Activated T-cell treated with anti-CD3 and anti-CD28 coated beads, Interleukin-2, amount 50 U/mL, for 24 hours (primary cell): Measurements from ENCODE around the gene ZBTB20.

Experiments used
- DNase-seq: peaks from one replicate; pipeline ENCODE4 v3.0.0-alpha.2; 2020
- H3K27ac Mint-ChIP-seq: 2 replicates; pipeline ENCODE4 v1.8.0; 2020; ENCODE audit warnings: mild to moderate bottlenecking, mixed read lengths
- H3K27me3 Mint-ChIP-seq: 2 replicates; pipeline ENCODE4 v1.8.0; 2020; ENCODE audit warnings: mixed read lengths
- H3K36me3 Mint-ChIP-seq: 2 replicates; pipeline ENCODE4 v1.8.0; 2020; ENCODE audit warnings: low read depth, mixed read lengths
- H3K4me1 Mint-ChIP-seq: 2 replicates; pipeline ENCODE4 v1.8.0; 2020; ENCODE audit warnings: low read depth, mixed read lengths
- H3K4me3 Mint-ChIP-seq: 2 replicates; pipeline ENCODE4 v1.8.0; 2020; ENCODE audit warnings: mild to moderate bottlenecking, moderate library complexity, mixed read lengths
- H3K9me3 Mint-ChIP-seq: 2 replicates; pipeline ENCODE4 v1.8.0; 2020; ENCODE audit warnings: mixed read lengths

The ZBTB20 gene

GRCh38 chr3:114878114-114878839, 268.8 kb downstream of the ZBTB20 start:
- no peak for DNase-seq
- H3K9me3 Mint-ChIP-seq: no peaks in the 10 kb centered on the region
- no peak overlapping the region for H3K27ac Mint-ChIP-seq
- peaks cover 12% of the 10 kb centered on the region for H3K36me3 Mint-ChIP-seq
- H3K4me1 Mint-ChIP-seq: peaks cover 25% of the 10 kb centered on the region
- no peaks in the 10 kb centered on the region for H3K27me3 Mint-ChIP-seq
- no peak overlapping the region for H3K4me3 Mint-ChIP-seq

- peaks cover 23% of the 10 kb centered on the region for H3K4me1 Mint-ChIP-seq
- H3K9me3 Mint-ChIP-seq: no peaks in the 10 kb centered on the region
- DNase-seq: no peak
- H3K36me3 Mint-ChIP-seq: peaks cover 12% of the 10 kb centered on the region
- no peak overlapping the region for H3K27ac Mint-ChIP-seq
- H3K4me3 Mint-ChIP-seq: no peak overlapping the region
- no peaks in the 10 kb centered on the region for H3K27me3 Mint-ChIP-seq
Measured at GRCh38 chr3:114877378-114878113, 269.5 kb downstream of the ZBTB20 start.

GRCh38 chr3:114874522-114874971, 272.5 kb downstream of the ZBTB20 start:
- DNase-seq: no peak
- Mint-ChIP-seq H3K4me3 (no peak overlapping the region), H3K4me1 (peaks cover 16% of the 10 kb centered on the region), H3K36me3 (peaks cover 12% of the 10 kb centered on the region), H3K27ac (no peak overlapping the region), H3K9me3 (no peaks in the 10 kb centered on the region), H3K27me3 (no peaks in the 10 kb centered on the region)

GRCh38 chr3:114873591-114873990, 273.5 kb downstream of the ZBTB20 start:
- H3K27ac Mint-ChIP-seq: no peak overlapping the region

GRCh38 chr3:114872588-114872987, 274.5 kb downstream of the ZBTB20 start:
- Mint-ChIP-seq H3K4me3 (no peak overlapping the region), H3K27ac (no peak overlapping the region), H3K9me3 (no peaks in the 10 kb centered on the region), H3K4me1 (no peaks in the 10 kb centered on the region), H3K36me3 (peaks cover 2% of the 10 kb centered on the region), H3K27me3 (no peaks in the 10 kb centered on the region)
- no peak for DNase-seq

More at GRCh38 chr3:114873591-114873990, 273.5 kb downstream of the ZBTB20 start:
- no peak for DNase-seq
- no peak overlapping the region for H3K4me3 Mint-ChIP-seq
- no peaks in the 10 kb centered on the region for H3K9me3 Mint-ChIP-seq
- peaks cover 8% of the 10 kb centered on the region for H3K36me3 Mint-ChIP-seq
- peaks cover 6% of the 10 kb centered on the region for H3K4me1 Mint-ChIP-seq
- H3K27me3 Mint-ChIP-seq: no peaks in the 10 kb centered on the region

- Mint-ChIP-seq H3K4me1 (no peaks in the 10 kb centered on the region), H3K27ac (no peak overlapping the region), H3K36me3 (peaks cover 2% of the 10 kb centered on the region), H3K9me3 (no peaks in the 10 kb centered on the region), H3K27me3 (no peaks in the 10 kb centered on the region), H3K4me3 (no peak overlapping the region)
- DNase-seq: no peak
Measured at GRCh38 chr3:114872050-114872449, 275.0 kb downstream of the ZBTB20 start.

- Mint-ChIP-seq H3K27ac (no peak overlapping the region), H3K27me3 (no peaks in the 10 kb centered on the region), H3K9me3 (no peaks in the 10 kb centered on the region), H3K4me3 (no peak overlapping the region), H3K36me3 (peaks cover 2% of the 10 kb centered on the region), H3K4me1 (peaks cover 29% of the 10 kb centered on the region)
- no peak for DNase-seq
Measured at GRCh38 chr3:114867835-114868503, 279.1 kb downstream of the ZBTB20 start.

GRCh38 chr3:114867359-114867758, 279.7 kb downstream of the ZBTB20 start:
- peaks cover 2% of the 10 kb centered on the region for H3K36me3 Mint-ChIP-seq

GRCh38 chr3:114866430-114866829, 280.7 kb downstream of the ZBTB20 start:
- Mint-ChIP-seq H3K36me3 (no peaks in the 10 kb centered on the region), H3K4me3 (no peak overlapping the region), H3K4me1 (peaks cover 39% of the 10 kb centered on the region), H3K9me3 (no peaks in the 10 kb centered on the region), H3K27me3 (no peaks in the 10 kb centered on the region), H3K27ac (no peak overlapping the region)
- no peak for DNase-seq

More at GRCh38 chr3:114867359-114867758, 279.7 kb downstream of the ZBTB20 start:
- H3K27ac Mint-ChIP-seq: no peak overlapping the region
- H3K4me3 Mint-ChIP-seq: no peak overlapping the region
- peaks cover 32% of the 10 kb centered on the region for H3K4me1 Mint-ChIP-seq
- no peaks in the 10 kb centered on the region for H3K9me3 Mint-ChIP-seq
- no peaks in the 10 kb centered on the region for H3K27me3 Mint-ChIP-seq
- no peak for DNase-seq

GRCh38 chr3:114864970-114865369, 282.1 kb downstream of the ZBTB20 start:
- DNase-seq: no peak
- H3K4me1 Mint-ChIP-seq: peaks cover 48% of the 10 kb centered on the region
- H3K27ac Mint-ChIP-seq: no peak overlapping the region
- H3K9me3 Mint-ChIP-seq: no peaks in the 10 kb centered on the region
- H3K36me3 Mint-ChIP-seq: no peaks in the 10 kb centered on the region
- H3K4me3 Mint-ChIP-seq: no peak overlapping the region
- H3K27me3 Mint-ChIP-seq: no peaks in the 10 kb centered on the region

GRCh38 chr3:114863848-114864247, 283.2 kb downstream of the ZBTB20 start:
- Mint-ChIP-seq H3K27ac (peak overlapping the region; percentile 69), H3K9me3 (no peaks in the 10 kb centered on the region), H3K36me3 (no peaks in the 10 kb centered on the region), H3K27me3 (no peaks in the 10 kb centered on the region), H3K4me1 (peaks cover 48% of the 10 kb centered on the region), H3K4me3 (peak overlapping the region; percentile 62)
- no peak for DNase-seq

GRCh38 chr3:114861666-114862065, 285.4 kb downstream of the ZBTB20 start:
- no peak overlapping the region for H3K4me3 Mint-ChIP-seq
- H3K27ac Mint-ChIP-seq: no peak overlapping the region
- H3K27me3 Mint-ChIP-seq: no peaks in the 10 kb centered on the region
- H3K36me3 Mint-ChIP-seq: no peaks in the 10 kb centered on the region
- H3K4me1 Mint-ChIP-seq: peaks cover 53% of the 10 kb centered on the region
- H3K9me3 Mint-ChIP-seq: no peaks in the 10 kb centered on the region
- DNase-seq: no peak

GRCh38 chr3:114860531-114860930, 286.6 kb downstream of the ZBTB20 start:
- Mint-ChIP-seq H3K9me3 (no peaks in the 10 kb centered on the region), H3K27me3 (no peaks in the 10 kb centered on the region)
- no peak for DNase-seq

GRCh38 chr3:114858329-114858728, 288.8 kb downstream of the ZBTB20 start:
- DNase-seq: no peak
- no peaks in the 10 kb centered on the region for H3K36me3 Mint-ChIP-seq
- peaks cover 39% of the 10 kb centered on the region for H3K4me1 Mint-ChIP-seq
- H3K9me3 Mint-ChIP-seq: no peaks in the 10 kb centered on the region
- H3K27ac Mint-ChIP-seq: no peak overlapping the region
- H3K4me3 Mint-ChIP-seq: no peak overlapping the region
- H3K27me3 Mint-ChIP-seq: no peaks in the 10 kb centered on the region

More at GRCh38 chr3:114860531-114860930, 286.6 kb downstream of the ZBTB20 start:
- H3K4me3 Mint-ChIP-seq: no peak overlapping the region
- peaks cover 52% of the 10 kb centered on the region for H3K4me1 Mint-ChIP-seq
- no peak overlapping the region for H3K27ac Mint-ChIP-seq
- H3K36me3 Mint-ChIP-seq: no peaks in the 10 kb centered on the region
